ENCODE data around the gene NRK. TPM values are rescaled to one million over a fixed set of nuclear protein-coding genes. Genes with fewer than 3 reads are reported as not detected.
"Not testable (repeated sequence)": the region's sequence is repeated elsewhere in the genome, so short reads cannot be mapped to it uniquely, and the experiment has no call there.

NRK gene
- total RNA-seq, 1 experiment from 2014 or later: not detected

GRCh38 chrX:105999294-105999693 lies 177.0 kb downstream of the NRK start:
- no peak overlapping the region for H3K4me3 ChIP-seq (ENCODE audit: low read depth, low read length, poor library complexity, severe bottlenecking)
- H3K27me3 ChIP-seq (replicated peaks; ENCODE audit: insufficient read depth, low read depth, low read length, poor library complexity): no peaks in the 10 kb centered on the region
- no peak for TF ChIP-seq CTCF (conservative IDR thresholded peaks at IDR 0.05; ENCODE audit: low read depth, low read length)
- no peak for TF ChIP-seq EZH2 (IDR thresholded peaks at IDR 0.05; ENCODE audit: borderline replicate concordance, low read depth, low read length, poor library complexity, severe bottlenecking)
- H3K27ac ChIP-seq (ENCODE audit: low read depth, low read length, poor library complexity, severe bottlenecking): no peak overlapping the region
- no TSS peak for BruUV-seq (replicated peaks)
- no peak for DNase-seq (ENCODE audit: low spot score)
- intact Hi-C loops (cut with micrococcal nuclease; ENCODE audit: unreplicated experiment): no loop called here
- no peaks in the 10 kb centered on the region for H3K36me3 ChIP-seq (ENCODE audit: insufficient read depth, low read length, poor library complexity, severe bottlenecking)
- no peaks in the 10 kb centered on the region for H3K9me3 ChIP-seq (ENCODE audit: low read depth, low read length, poor library complexity, severe bottlenecking)
- CTCF ChIA-PET: no interaction called here
- H3K4me1 ChIP-seq (ENCODE audit: insufficient read depth, low read length, poor library complexity, severe bottlenecking): no peaks in the 10 kb centered on the region
- POLR2A ChIA-PET (ENCODE audit: low non-redundant PET): no interaction called here

DNA sequence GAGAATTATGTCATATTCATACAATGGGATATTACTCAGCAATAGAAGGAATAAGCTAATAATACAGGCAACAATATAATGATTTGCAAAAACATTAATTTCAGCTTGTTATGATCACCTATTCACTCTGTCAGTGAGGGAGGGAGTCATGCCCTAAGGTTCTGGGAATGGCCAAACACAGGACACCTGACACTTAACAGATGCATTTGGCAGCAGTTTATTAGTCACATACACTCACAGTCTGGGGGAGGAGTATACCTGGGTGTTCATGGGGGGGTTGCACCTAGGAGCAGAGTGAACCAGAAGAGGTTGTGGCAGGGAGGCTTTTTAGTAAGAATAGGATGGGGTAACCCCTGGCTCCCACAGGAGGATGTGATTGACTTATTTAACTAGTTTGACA lies 177.9 kb downstream of the NRK start:
- H3K9me3 ChIP-seq (ENCODE audit: low read depth, low read length, poor library complexity, severe bottlenecking): no peaks in the 10 kb centered on the region
- no peak overlapping the region for H3K27ac ChIP-seq (ENCODE audit: low read depth, low read length, poor library complexity, severe bottlenecking)
- no peak overlapping the region for H3K4me3 ChIP-seq (ENCODE audit: low read depth, low read length, poor library complexity, severe bottlenecking)
- intact Hi-C loops (cut with micrococcal nuclease; ENCODE audit: unreplicated experiment): no loop called here
- CTCF ChIA-PET: no interaction called here
- BruUV-seq (replicated peaks): no TSS peak
- no peaks in the 10 kb centered on the region for H3K4me1 ChIP-seq (ENCODE audit: insufficient read depth, low read length, poor library complexity, severe bottlenecking)
- no peak for DNase-seq (ENCODE audit: low spot score)
- POLR2A ChIA-PET (ENCODE audit: low non-redundant PET): no interaction called here
- H3K36me3 ChIP-seq (ENCODE audit: insufficient read depth, low read length, poor library complexity, severe bottlenecking): no peaks in the 10 kb centered on the region
- TF ChIP-seq CTCF (conservative IDR thresholded peaks at IDR 0.05; ENCODE audit: low read depth, low read length) (no peak), EZH2 (IDR thresholded peaks at IDR 0.05; ENCODE audit: borderline replicate concordance, low read depth, low read length, poor library complexity, severe bottlenecking) (no peak)
- no peaks in the 10 kb centered on the region for H3K27me3 ChIP-seq (replicated peaks; ENCODE audit: insufficient read depth, low read depth, low read length, poor library complexity)

DNA sequence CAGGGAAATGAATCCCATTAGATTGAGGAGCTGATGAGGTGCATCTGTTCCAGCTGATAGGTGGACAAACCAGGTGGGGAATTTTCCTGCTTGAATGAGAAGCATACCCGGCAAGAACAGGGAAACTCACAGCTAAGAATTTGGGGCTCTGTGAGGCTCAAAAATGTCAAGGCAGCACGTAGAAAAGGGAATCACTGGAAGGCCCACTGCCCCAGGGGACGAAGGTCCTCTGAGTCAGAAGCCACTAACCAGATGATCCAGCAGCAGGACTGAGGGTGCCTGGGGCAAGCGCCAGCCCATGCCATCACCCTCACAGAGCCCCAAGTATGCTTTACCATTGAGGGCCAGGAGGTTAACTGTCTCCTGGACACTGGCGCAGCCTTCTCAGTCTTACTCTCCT lies 178.3 kb downstream of the NRK start:
- H3K27ac ChIP-seq (ENCODE audit: low read depth, low read length, poor library complexity, severe bottlenecking); H3K9me3 ChIP-seq (ENCODE audit: low read depth, low read length, poor library complexity, severe bottlenecking); H3K4me1 ChIP-seq (ENCODE audit: insufficient read depth, low read length, poor library complexity, severe bottlenecking); intact Hi-C loops (cut with micrococcal nuclease; ENCODE audit: unreplicated experiment); CTCF ChIA-PET; H3K36me3 ChIP-seq (ENCODE audit: insufficient read depth, low read length, poor library complexity, severe bottlenecking); BruUV-seq (replicated peaks); DNase-seq (ENCODE audit: low spot score); H3K4me3 ChIP-seq (ENCODE audit: low read depth, low read length, poor library complexity, severe bottlenecking); H3K27me3 ChIP-seq (replicated peaks; ENCODE audit: insufficient read depth, low read depth, low read length, poor library complexity); POLR2A ChIA-PET (ENCODE audit: low non-redundant PET): not testable (repeated sequence)

- H3K27ac ChIP-seq (ENCODE audit: low read depth, low read length, poor library complexity, severe bottlenecking): no peak overlapping the region
- no TSS peak for BruUV-seq (replicated peaks)
- no peaks in the 10 kb centered on the region for H3K27me3 ChIP-seq (replicated peaks; ENCODE audit: insufficient read depth, low read depth, low read length, poor library complexity)
- no peaks in the 10 kb centered on the region for H3K9me3 ChIP-seq (ENCODE audit: low read depth, low read length, poor library complexity, severe bottlenecking)
- DNase-seq (ENCODE audit: low spot score): no peak
- ChIA-PET CTCF (no interaction called here), POLR2A (ENCODE audit: low non-redundant PET) (no interaction called here)
- H3K4me1 ChIP-seq (ENCODE audit: insufficient read depth, low read length, poor library complexity, severe bottlenecking): no peaks in the 10 kb centered on the region
- intact Hi-C loops (cut with micrococcal nuclease; ENCODE audit: unreplicated experiment): no loop called here
- H3K4me3 ChIP-seq (ENCODE audit: low read depth, low read length, poor library complexity, severe bottlenecking): no peak overlapping the region
- no peaks in the 10 kb centered on the region for H3K36me3 ChIP-seq (ENCODE audit: insufficient read depth, low read length, poor library complexity, severe bottlenecking)
- TF ChIP-seq CTCF (conservative IDR thresholded peaks at IDR 0.05; ENCODE audit: low read depth, low read length) (no peak), EZH2 (IDR thresholded peaks at IDR 0.05; ENCODE audit: borderline replicate concordance, low read depth, low read length, poor library complexity, severe bottlenecking) (no peak)
Measured at GRCh38 chrX:106005684-106006083, 183.3 kb downstream of the NRK start.

All from A673 (cell line).